Gastroesophageal sphincter (tissue), 4 donors: Measurements from ENCODE around the gene PAQR3. TPM values are rescaled to one million over a fixed set of nuclear protein-coding genes. Genes with fewer than 3 reads are reported as not detected.

Source experiments
- ATAC-seq: fragments of 150-250 bp; one replicate; pipeline ENCODE4 v1.9.1; 2016; ENCODE audit warnings: mild to moderate bottlenecking, moderate library complexity
- H3K27ac ChIP-seq, 4 donors: fragments of 200-600 bp; sonication (generic) in 3 of 4; 1 replicate in 3 of 4; 2 replicates in 1 of 4; pipeline ENCODE4 v1.5.1; 2016 to 2019
- H3K27me3 ChIP-seq: fragments of 200-600 bp; sonication (generic); one replicate; pipeline ENCODE4 v1.5.1; 2019
- H3K36me3 ChIP-seq, 2 donors: fragments of 200-600 bp; sonication (generic); one replicate each; pipeline ENCODE4 v1.5.1; 2019; ENCODE audit warnings: control low read depth in 1 of 2
- H3K4me1 ChIP-seq, 3 donors: fragments of 200-600 bp; sonication (generic); 1 replicate in 2 of 3; 2 replicates in 1 of 3; pipeline ENCODE4 v1.5.1; 2016 to 2019; ENCODE audit warnings: control low read depth in 2 of 3
- H3K4me3 ChIP-seq, 2 donors: fragments of 200-600 bp; sonication (generic); one replicate each; pipeline ENCODE4 v1.5.1; 2019; ENCODE audit warnings: mild to moderate bottlenecking in 1 of 2, moderate library complexity in 1 of 2
- H3K9me3 ChIP-seq, 3 donors: fragments of 200-600 bp; sonication (generic); one replicate each; pipeline ENCODE4 v1.5.1; 2017 to 2019; ENCODE audit warnings: control low read depth in 2 of 3
- EP300 ChIP-seq: sonication (generic); formaldehyde crosslinking; IDR thresholded peaks from one replicate; pipeline ENCODE4 v1.6.1; 2017; ENCODE audit warnings: antibody characterized with exemption, mild to moderate bottlenecking
- POLR2A ChIP-seq, 2 donors: fragments of 450-650 bp; IDR thresholded peaks; one replicate each; pipeline ENCODE4 v1.6.1; 2017; ENCODE audit warnings: antibody characterized with exemption in 2 of 2, mild to moderate bottlenecking in 2 of 2, moderate library complexity in 1 of 2
- POLR2AphosphoS5 ChIP-seq: sonication (generic); formaldehyde crosslinking; IDR thresholded peaks from one replicate; pipeline ENCODE4 v1.6.1; 2017; ENCODE audit warnings: antibody characterized with exemption
- WGBS, 2 donors: methylation state at CpG; one replicate each; pipeline ENCODE4 v1.1.5; 2018; ENCODE audit warnings: low coverage in 1 of 2; 5-methylcytosine and 5-hydroxymethylcytosine counted together
- total RNA-seq, 4 donors: library from RNA; depleted of rRNA; stranded (reverse); fragments of >200 nt; gene quantifications; one replicate each; pipeline ENCODE4 v1.1.0, GENCODE V29; 2016
- TF ChIP-seq, protein P1 (sequence below), 4 experiments: fragments of 200-600 bp in 2 of 4; fragments of 450-650 bp in 2 of 4; sonication (generic) in 1 of 4; IDR thresholded peaks; one replicate each; pipeline ENCODE4 v1.5.1; 2017 to 2019; ENCODE audit warnings: antibody characterized with exemption in 4 of 4, mild to moderate bottlenecking in 2 of 4, moderate library complexity in 2 of 4

The PAQR3 gene
- total RNA-seq, 4 donors from 2014 or later, result 22.8 to 76.0 (median 48.0) TPM

DNA sequence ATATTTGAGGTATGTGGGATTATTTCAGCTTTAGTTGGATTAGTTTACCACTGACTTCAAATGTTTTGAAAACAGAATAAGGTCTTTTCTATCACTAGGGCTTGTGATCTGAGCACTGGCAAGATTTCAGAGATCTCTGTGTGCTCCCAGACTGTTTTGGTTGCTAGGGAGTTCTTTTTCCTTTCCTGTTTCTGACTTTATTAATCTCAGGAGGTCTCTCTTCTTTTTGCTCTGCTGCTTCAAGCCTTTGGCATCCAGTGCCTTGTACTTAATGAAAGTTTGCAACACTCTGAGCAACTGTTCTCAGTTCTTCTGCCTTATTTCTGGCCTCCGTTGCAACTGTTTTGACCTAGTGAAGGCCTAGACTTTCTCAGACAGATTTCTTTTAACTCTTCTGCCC, 32.1 kb upstream of the PAQR3 start:
- peak; percentile 92 for ATAC-seq
- peak overlapping the region; percentile 74 to 82 (median 78) for H3K27ac ChIP-seq
- no peaks in the 10 kb centered on the region for H3K9me3 ChIP-seq
- TF ChIP-seq POLR2AphosphoS5 (peak; percentile 44), EP300 (no peak)
- H3K27me3 ChIP-seq, result no peaks in the 10 kb centered on the region
- 0 to 13% methylated on average over 1 of the region's 1 CpG for WGBS, 2 donors
- H3K4me3 ChIP-seq, result peak overlapping the region in 1 of 2 donors; percentile 29
- peaks cover 0 to 41% (median 6%) of the 10 kb centered on the region in 3 donors for H3K4me1 ChIP-seq
- H3K36me3 ChIP-seq, result no peaks in the 10 kb centered on the region

- no peak for TF ChIP-seq POLR2A (IDR thresholded peaks at IDR 0.05)
- TF ChIP-seq, protein P1, sequence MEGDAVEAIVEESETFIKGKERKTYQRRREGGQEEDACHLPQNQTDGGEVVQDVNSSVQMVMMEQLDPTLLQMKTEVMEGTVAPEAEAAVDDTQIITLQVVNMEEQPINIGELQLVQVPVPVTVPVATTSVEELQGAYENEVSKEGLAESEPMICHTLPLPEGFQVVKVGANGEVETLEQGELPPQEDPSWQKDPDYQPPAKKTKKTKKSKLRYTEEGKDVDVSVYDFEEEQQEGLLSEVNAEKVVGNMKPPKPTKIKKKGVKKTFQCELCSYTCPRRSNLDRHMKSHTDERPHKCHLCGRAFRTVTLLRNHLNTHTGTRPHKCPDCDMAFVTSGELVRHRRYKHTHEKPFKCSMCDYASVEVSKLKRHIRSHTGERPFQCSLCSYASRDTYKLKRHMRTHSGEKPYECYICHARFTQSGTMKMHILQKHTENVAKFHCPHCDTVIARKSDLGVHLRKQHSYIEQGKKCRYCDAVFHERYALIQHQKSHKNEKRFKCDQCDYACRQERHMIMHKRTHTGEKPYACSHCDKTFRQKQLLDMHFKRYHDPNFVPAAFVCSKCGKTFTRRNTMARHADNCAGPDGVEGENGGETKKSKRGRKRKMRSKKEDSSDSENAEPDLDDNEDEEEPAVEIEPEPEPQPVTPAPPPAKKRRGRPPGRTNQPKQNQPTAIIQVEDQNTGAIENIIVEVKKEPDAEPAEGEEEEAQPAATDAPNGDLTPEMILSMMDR (IDR thresholded peaks at IDR 0.05), result no peak
- peak; percentile 72 for TF ChIP-seq POLR2AphosphoS5
- Histone ChIP-seq H3K27me3 (no peaks in the 10 kb centered on the region), H3K36me3 (no peaks in the 10 kb centered on the region), H3K27ac (peak overlapping the region; percentile 78 to 93 (median 80)), H3K4me1 (peaks cover 0 to 20% (median 9%) of the 10 kb centered on the region in 3 donors), H3K4me3 (no peak overlapping the region), H3K9me3 (no peaks in the 10 kb centered on the region)
- WGBS, 2 donors, result 52 to 77% methylated on average over 2 of the region's 2 CpGs
- peak; percentile 86 for ATAC-seq
Measured at GRCh38 chr4:78962597-78963115, 23.4 kb upstream of the PAQR3 start.

DNA sequence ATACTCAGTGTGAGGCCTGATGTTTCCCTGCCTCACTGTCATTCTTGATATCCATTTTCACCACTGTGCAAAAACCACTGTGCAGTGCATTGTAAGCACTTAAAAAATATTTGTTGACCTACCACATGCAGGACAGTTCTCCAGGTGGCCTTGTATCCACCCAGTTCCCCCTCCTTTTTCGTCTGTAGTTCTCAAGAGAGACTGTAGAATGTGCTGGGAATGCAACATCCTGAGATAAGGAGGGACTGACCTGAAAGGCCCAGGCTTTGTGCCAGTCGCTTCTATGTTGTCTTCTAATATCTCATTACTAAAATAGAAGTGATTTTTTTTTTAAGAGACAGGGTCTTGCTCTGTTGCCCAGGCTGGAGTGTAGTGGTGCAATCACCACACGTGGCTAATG, 21.7 kb upstream of the PAQR3 start:
- H3K4me1 ChIP-seq, result peaks cover 0 to 20% (median 9%) of the 10 kb centered on the region in 3 donors
- WGBS, 2 donors, result 87 to 91% methylated on average over 3 of the region's 3 CpGs
- H3K27me3 ChIP-seq, result no peaks in the 10 kb centered on the region
- TF ChIP-seq POLR2AphosphoS5, result no peak
- TF ChIP-seq, protein P1 (IDR thresholded peaks at IDR 0.05), result no peak
- no peaks in the 10 kb centered on the region for H3K36me3 ChIP-seq
- H3K27ac ChIP-seq, result peak overlapping the region in 1 of 4 donors; percentile 8
- H3K9me3 ChIP-seq, result no peaks in the 10 kb centered on the region
- ATAC-seq, result no peak
- H3K4me3 ChIP-seq, result no peak overlapping the region

DNA sequence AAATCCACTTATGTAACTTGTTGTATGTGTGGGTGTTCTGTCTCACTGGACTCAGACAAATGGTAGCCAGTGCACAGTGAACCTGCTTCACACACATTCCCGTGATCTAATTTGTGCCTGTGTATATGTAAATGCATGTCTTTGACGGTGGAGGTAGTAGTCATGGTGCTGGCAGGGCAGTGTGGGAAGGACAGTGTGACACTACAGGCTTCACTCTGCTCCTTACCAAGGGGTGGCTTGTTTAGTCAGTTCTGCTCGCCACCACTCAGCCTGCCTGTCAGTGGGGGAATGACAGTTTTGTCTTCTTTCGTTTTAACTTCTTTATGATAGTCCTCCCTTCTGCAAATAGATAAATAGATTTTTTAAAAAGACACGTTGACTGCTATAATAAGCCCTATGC, 17.7 kb upstream of the PAQR3 start:
- Histone ChIP-seq H3K36me3 (no peaks in the 10 kb centered on the region), H3K4me3 (no peak overlapping the region), H3K9me3 (no peaks in the 10 kb centered on the region), H3K27me3 (no peaks in the 10 kb centered on the region), H3K4me1 (peaks cover 0 to 29% (median 4%) of the 10 kb centered on the region in 3 donors), H3K27ac (no peak overlapping the region)
- 90 to 96% methylated on average over 3 to 4 of the region's 5 CpGs for WGBS, 2 donors
- TF ChIP-seq EP300, result no peak
- TF ChIP-seq POLR2A (IDR thresholded peaks at IDR 0.05), result no peak
- TF ChIP-seq, protein P1 (IDR thresholded peaks at IDR 0.05), result no peak
- no peak for TF ChIP-seq POLR2AphosphoS5
- no peak for ATAC-seq

DNA sequence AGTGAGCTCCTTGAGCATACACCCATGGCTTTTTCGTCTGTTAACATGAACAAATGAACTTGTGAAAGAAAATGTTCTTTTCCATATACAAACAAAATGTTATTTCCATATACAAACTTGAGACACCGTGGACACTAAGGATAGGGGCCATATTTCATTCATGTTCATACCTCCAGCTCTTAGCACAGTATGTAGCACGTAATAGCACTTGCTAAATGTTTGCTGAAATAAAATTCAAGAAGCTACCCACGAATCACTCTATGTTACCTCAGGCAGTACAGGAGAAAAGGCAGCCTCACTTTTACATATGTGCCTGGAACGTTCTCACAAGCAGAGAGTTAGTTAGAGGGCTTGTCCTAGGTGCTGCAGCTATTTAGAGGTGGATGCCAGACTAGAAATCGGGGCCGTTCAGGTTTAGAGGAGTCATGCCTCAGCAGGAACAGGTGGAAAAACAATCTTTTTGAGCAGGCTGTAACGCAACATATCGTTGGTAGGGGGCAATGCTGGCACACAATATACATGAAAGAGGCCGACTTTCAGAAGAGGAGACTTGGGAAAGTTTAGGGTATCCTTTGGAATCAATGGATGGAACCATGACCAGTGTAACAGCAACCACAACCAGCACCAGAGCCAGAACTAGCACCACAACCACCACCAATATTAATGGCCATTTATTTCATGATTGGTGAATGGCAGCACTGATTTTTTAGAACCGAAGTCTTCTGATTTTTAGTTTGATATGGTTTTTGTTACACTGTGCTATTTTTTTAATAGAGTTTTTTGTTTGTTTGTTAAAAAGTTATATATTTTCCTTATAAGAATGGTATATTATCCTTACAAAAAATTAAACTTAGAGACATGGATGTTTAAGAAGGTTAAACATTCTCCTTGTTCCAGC, 14.8 kb upstream of the PAQR3 start:
- Histone ChIP-seq H3K9me3 (no peaks in the 10 kb centered on the region), H3K36me3 (no peaks in the 10 kb centered on the region), H3K27ac (peak overlapping the region; percentile 7 to 67 (median 40)), H3K4me1 (peaks cover 0 to 23% (median 0%) of the 10 kb centered on the region in 3 donors), H3K27me3 (no peaks in the 10 kb centered on the region), H3K4me3 (no peak overlapping the region)
- no peak for ATAC-seq
- WGBS, 2 donors, result 43 to 63% methylated on average over 9 to 11 of the region's 11 CpGs
- no peak for TF ChIP-seq POLR2A (IDR thresholded peaks at IDR 0.05)
- TF ChIP-seq, protein P1 (IDR thresholded peaks at IDR 0.05), result peak; percentile 9 to 64 (median 47)
